BJ (cell line): ENCODE data around the gene ARL14EP. TPM values are rescaled to one million over a fixed set of nuclear protein-coding genes. Genes with fewer than 3 reads are reported as not detected.

Experiments used
- CTCF ChIA-PET: fragments of 350-600 bp; formaldehyde crosslinking; extraction: SDS; loops from one replicate; lab custom pipeline; 2021; ENCODE audit warnings: antibody characterized with exemption, inconsistent platforms; lab: Yijun Ruan, JAX
- POLR2A ChIA-PET: fragments of 300-600 bp; sonication (Branson Sonifier 250); formaldehyde crosslinking; extraction: SDS; loops from one replicate; lab custom pipeline; 2021; ENCODE audit warnings: antibody characterized with exemption; lab: Charles Lee
- DNase-seq: peaks from one replicate; pipeline ENCODE4 v3.0.0-alpha.2; 2011; ENCODE audit warnings: low read depth
- H3K27me3 ChIP-seq: 2 replicates; pipeline ENCODE4 v1.6.0; 2011; ENCODE audit warnings: low read length; ENCODE audit not compliant: control insufficient read depth, insufficient read depth
- H3K36me3 ChIP-seq: 2 replicates; pipeline ENCODE4 v1.5.1; 2011; ENCODE audit warnings: low read length; ENCODE audit not compliant: control insufficient read depth, insufficient read depth
- H3K4me3 ChIP-seq: 2 replicates; pipeline ENCODE4 v1.5.1; 2011; ENCODE audit warnings: low read depth, mild to moderate bottlenecking, control low read depth, low read length
- CTCF ChIP-seq: IDR thresholded peaks from 2 replicates; pipeline ENCODE4 v1.5.1; 2011; ENCODE audit warnings: low read depth, mild to moderate bottlenecking, control low read depth, inconsistent platforms, low read length, moderate library complexity; ENCODE audit not compliant: insufficient read depth
- polyA plus RNA-seq: library from polyadenylated mRNA; depleted of rRNA; stranded (reverse); fragments of >200 nt; gene quantifications from 2 replicates; pipeline ENCODE4 v1.2.3, GENCODE V29; 2011

ARL14EP gene
- polyA plus RNA-seq, 1 experiment: 11.6 TPM

GRCh38 chr11:30284836-30285235, 38.1 kb upstream of the ARL14EP start:
- POLR2A ChIA-PET: no interaction called here
- CTCF ChIA-PET: no interaction called here
- H3K27me3 ChIP-seq: no peaks in the 10 kb centered on the region
- H3K4me3 ChIP-seq: no peak overlapping the region
- no peak for DNase-seq
- no peaks in the 10 kb centered on the region for H3K36me3 ChIP-seq
- no peak for TF ChIP-seq CTCF

DNA sequence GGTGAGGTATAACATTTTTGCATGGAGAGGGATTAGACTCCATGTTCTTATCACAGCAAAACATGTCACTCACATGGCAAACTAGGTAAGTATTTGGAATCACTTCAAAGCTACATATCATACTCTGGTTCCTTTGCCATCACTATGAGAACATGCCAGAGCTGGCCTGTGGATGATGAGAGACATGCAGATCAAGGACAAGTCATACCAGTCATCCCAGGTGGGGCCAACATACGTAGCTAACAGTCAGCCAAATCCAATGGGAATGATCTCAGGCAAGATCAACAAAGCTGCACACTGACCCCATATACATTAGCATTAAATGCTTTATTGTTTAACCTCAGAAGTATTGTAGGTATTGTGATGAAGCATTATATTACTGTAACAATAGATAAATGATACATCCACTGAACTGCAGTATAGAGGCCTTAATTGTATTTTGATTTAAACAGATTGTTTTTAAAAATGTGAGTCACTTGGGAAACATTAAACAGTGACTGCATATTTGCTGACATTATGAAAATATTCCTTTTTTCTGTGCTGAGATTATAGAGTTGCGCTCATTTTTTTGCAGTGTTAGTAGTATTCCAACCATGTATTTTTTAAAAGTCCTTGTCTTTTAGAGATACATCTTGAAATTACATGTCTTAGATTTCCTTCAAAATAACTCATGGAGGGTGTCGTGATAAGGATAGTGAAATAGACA, 37.3 kb upstream of the ARL14EP start:
- CTCF ChIA-PET: no interaction called here

GRCh38 chr11:30291331-30291730, 31.6 kb upstream of the ARL14EP start:
- Histone ChIP-seq H3K27me3 (no peaks in the 10 kb centered on the region), H3K36me3 (no peaks in the 10 kb centered on the region), H3K4me3 (no peak overlapping the region)
- ChIA-PET CTCF (interaction anchor here (0.6 kb wide), 1 partner anchor 83 kb away, joined by 4 read pairs; no protein-coding TSS in a partner anchor), POLR2A (no interaction called here)
- no peak for DNase-seq
- no peak for TF ChIP-seq CTCF

More for the DNA sequence above, 37.3 kb upstream of the ARL14EP start:
- POLR2A ChIA-PET: no interaction called here
- H3K27me3 ChIP-seq: no peaks in the 10 kb centered on the region
- H3K36me3 ChIP-seq: no peaks in the 10 kb centered on the region
- no peak for TF ChIP-seq CTCF
- H3K4me3 ChIP-seq: no peak overlapping the region
- no peak for DNase-seq

- no peak for DNase-seq
- TF ChIP-seq CTCF: no peak
- H3K36me3 ChIP-seq: no peaks in the 10 kb centered on the region
- POLR2A ChIA-PET: no interaction called here
- CTCF ChIA-PET: no interaction called here
- no peaks in the 10 kb centered on the region for H3K27me3 ChIP-seq
- no peak overlapping the region for H3K4me3 ChIP-seq
These were observed 30.4 kb upstream of the ARL14EP start for GRCh38 chr11:30292545-30292944.

DNA sequence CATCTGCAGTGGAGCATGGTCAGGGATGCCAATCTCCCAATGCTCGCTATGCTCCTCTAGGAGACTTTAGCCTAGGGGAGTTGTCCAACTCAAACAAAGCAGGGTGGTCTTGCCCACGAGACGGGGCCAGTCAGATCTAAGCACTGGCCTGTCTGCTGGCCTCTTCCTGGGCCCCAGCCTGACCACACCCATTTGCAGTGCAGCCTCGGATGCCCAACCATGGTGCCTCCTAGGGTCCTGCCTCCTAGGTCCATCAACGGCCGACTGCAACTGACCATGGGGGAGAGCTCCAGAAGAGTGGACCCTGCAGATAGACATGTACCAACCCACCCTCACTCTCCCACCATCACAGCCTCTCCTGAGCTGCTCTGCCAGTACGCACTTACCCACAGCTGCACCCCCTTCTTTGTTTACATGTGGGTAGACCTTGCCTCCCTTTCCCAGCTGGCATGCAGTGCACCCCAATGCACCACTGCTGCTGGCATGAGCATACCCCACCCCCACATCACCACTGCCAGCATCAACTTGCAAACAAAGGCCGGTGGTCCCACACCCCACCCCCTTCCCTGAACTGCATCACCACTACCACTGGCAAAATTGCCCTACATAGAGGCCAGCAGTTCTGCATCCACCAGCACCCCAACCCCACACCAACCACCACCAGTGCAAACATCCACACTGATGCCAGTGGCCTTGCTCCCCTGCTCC, 27.6 kb upstream of the ARL14EP start:
- Histone ChIP-seq H3K4me3 (no peak overlapping the region), H3K27me3 (no peaks in the 10 kb centered on the region), H3K36me3 (no peaks in the 10 kb centered on the region)
- TF ChIP-seq CTCF: no peak
- ChIA-PET POLR2A (no interaction called here), CTCF (interaction anchor here (1.3 kb wide), 1 partner anchor 9 kb away, joined by 3 read pairs; no protein-coding TSS in a partner anchor)
- DNase-seq: no peak
